ENCODE data around the gene DCAF10.
"Not testable (repeated sequence)": the region's sequence is repeated elsewhere in the genome, so short reads cannot be mapped to it uniquely, and the experiment has no call there.

DCAF10 gene

DNA sequence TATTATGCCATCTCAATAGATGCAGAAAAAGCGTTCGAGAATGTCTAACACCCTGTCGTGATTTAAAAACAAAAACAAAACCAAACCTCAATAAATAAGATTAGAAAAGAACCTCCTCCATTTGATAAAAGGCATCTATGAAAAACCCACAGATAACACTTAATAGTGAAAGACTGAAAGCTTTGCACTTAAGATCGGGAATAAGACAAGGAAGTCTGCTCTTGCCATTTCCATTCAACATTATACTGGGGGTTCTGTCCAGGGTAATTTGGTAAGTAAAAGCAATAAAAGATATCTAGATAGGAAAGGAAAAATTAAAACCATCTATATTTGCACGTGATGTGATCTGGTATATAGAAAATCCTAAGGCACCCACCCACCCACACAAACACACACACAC lies 8.5 kb upstream of the DCAF10 start:
- no peak for DNase-seq (ENCODE audit: low spot score)

DNA sequence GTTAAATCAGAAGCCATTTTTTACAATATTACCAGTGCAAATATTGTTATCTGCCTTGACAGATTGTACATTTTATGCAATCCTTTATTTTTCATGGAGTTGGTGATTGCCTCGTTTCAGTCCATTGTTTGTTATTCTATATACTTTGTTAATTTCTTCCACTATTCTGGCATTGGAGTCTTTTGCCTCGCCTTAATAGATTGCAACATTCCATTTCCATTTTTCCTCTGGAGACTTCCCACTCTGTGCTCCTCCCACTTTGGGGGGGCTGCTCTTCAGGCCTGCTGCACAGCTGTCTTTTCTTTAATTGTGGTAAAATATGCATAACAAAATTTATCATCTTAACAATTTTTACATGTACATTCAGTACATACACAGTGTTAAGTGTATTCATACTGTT lies 4.4 kb upstream of the DCAF10 start:
- no peak for DNase-seq (ENCODE audit: low spot score)

- no peak for DNase-seq (ENCODE audit: low spot score)
Measured at GRCh38 chr9:37798677-37799076, 1.9 kb upstream of the DCAF10 start.

DNA sequence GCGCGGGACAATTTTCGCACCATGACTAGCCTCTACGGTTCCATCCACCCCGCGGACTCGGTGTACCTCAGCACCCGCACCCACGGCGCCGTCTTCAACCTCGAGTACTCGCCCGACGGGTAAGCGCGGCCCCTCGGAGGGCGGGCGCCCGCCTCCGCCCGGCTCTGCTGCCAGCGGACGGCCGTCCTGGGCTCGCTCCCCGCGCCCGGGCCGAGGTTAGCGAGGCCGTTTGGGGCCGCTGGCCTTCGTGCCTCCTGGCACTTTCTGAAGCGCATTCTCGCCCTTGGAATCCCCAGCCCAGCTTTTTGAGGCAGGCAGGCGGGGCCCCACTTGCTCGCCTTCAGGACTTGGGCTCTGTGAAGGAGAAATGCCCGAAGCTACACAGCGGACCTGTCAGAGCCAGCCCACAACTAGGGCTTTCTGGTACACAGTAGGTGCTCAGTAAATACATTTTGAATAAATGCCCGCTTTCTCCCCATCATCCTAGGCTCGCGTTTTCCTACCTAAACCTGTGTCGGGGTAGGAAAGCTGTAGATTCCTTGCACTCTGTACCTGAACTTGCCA lies 772 bp downstream of the DCAF10 start:
- DNase-seq (ENCODE audit: low spot score), result no peak

DNA sequence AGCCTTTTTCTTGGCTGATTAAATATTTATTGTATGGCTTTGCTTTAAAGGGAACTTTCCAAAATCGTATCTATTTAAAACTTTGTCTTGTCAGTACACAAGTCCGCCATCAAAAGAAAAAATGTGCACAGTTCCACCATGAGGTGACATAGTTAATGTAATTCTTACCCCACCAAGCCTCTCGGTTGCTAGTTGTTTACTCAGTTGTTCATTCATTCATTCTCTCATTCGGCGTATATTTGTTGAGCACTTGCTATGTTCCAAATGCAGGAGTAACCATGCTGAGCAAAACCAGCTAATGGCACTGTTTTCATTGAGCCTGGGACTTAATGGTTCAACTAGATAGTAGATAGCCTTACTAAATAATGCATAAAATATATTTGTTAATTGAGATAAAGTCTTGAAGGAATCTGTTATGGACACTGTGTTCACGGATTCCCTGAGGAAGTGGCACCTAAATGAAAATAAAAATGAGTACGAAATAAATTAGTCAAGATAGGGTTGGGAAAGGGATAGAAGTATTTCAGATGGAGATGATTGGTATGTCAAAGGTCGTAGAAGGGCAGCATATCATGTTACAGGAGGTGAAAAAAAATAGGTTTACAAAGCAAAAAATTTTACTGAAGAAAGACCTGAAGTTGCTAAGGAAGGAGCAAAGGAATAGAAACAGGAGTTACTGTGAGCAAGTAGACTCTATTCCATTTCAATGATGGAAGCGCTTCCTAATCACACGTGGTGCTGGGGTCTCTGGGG lies 1.5 kb downstream of the DCAF10 start:
- no peak for DNase-seq (ENCODE audit: low spot score)

- no peak for DNase-seq (ENCODE audit: low spot score)
Measured at GRCh38 chr9:37806271-37806670, 5.7 kb downstream of the DCAF10 start.

GRCh38 chr9:37809676-37810075 lies 9.1 kb downstream of the DCAF10 start:
- not testable (repeated sequence) for DNase-seq (ENCODE audit: low spot score)

- no peak for DNase-seq (ENCODE audit: low spot score)
Measured at GRCh38 chr9:37811906-37812476, 11.4 kb downstream of the DCAF10 start.

- DNase-seq (ENCODE audit: low spot score), result no peak
Measured at GRCh38 chr9:37812773-37813379, 12.3 kb downstream of the DCAF10 start.

GRCh38 chr9:37818849-37819248 lies 18.3 kb downstream of the DCAF10 start:
- no peak for DNase-seq (ENCODE audit: low spot score)

- no peak for DNase-seq (ENCODE audit: low spot score)
Measured at GRCh38 chr9:37820142-37820541, 19.5 kb downstream of the DCAF10 start.

GRCh38 chr9:37825174-37825573 lies 24.6 kb downstream of the DCAF10 start:
- not testable (repeated sequence) for DNase-seq (ENCODE audit: low spot score)

- DNase-seq (ENCODE audit: low spot score), result no peak
Measured at GRCh38 chr9:37827483-37828165, 27.0 kb downstream of the DCAF10 start.

DNA sequence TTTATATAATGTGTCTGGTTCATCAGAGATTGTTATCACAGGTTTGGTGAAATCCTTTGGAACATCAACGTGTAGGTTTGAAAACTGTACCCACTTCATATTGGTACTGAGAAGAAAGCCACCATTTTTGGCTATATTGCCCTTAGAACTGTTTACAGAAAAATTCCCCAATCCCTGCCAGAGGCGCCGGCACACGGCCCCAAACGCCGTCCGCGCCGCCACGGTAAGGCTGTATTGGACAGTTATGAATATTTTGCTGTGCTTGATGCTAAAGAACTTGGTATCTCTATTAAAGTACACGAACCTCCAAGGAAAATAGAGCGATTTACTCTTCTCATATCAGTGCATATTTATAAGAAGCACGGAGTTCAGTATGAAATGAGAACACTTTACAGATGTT lies 35.2 kb downstream of the DCAF10 start:
- DNase-seq (ENCODE audit: low spot score), result no peak

GRCh38 chr9:37836386-37836785 lies 35.8 kb downstream of the DCAF10 start:
- no peak for DNase-seq (ENCODE audit: low spot score)

DNA sequence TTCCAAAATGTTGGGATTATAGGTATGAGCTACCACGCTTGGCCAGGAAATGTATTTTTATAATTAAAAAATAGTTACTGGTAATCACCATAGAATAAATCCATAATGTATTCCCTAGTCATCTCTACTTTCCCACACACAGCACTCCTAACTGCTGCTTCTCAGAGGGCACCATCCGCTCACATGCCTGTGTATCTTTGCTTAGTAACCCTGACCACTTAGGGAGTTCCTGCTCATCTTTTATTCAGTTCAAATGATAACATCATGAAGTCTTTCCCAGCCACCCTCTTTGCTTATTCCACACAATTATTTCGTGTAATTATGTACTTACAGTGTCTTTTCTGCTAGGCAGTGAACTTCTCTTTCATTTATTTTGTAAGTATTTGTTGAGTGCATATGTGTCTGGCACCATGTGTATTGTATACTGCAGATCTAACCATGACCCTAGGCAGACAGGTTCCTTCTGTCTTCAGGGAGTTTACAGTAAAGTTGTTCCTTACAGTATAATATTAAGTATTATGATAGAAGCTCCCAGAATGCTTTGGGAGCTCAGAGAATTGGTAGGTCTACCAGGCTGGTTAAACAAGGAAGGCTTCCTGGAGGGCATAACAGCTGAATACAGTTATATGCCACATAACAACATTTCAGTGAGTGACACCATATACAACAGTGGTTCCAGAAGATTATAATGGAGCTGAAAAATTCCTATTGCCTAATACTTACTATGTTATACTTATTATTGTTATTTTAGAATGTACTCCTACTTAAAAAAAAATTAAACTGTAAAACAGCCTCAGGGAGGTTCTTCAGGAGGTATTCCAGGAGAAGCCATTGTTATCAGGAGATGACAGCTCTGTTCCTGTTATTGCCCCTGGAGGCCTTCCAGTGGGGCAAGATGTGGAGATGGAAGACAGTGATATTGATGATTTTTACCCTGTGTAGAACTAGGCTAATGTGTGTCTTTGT lies 39.2 kb downstream of the DCAF10 start:
- no peak for DNase-seq (ENCODE audit: low spot score)

GRCh38 chr9:37840560-37841194 lies 40.1 kb downstream of the DCAF10 start:
- no peak for DNase-seq (ENCODE audit: low spot score)

GRCh38 chr9:37852222-37852621 lies 51.6 kb downstream of the DCAF10 start:
- DNase-seq (ENCODE audit: low spot score), result no peak

- no peak for DNase-seq (ENCODE audit: low spot score)
Measured at GRCh38 chr9:37856551-37856950, 56.0 kb downstream of the DCAF10 start.

GRCh38 chr9:37859043-37859442 lies 58.4 kb downstream of the DCAF10 start:
- no peak for DNase-seq (ENCODE audit: low spot score)

- DNase-seq (ENCODE audit: low spot score), result no peak
Measured at GRCh38 chr9:37862530-37862929, 61.9 kb downstream of the DCAF10 start.

Data from ecto neural progenitor cell (in vitro differentiated cells).